22Rv1 (cell line): ENCODE data around the gene NBAS.

Experiments
- CTCF ChIP-seq: fragments of 450-650 bp; IDR thresholded peaks from 2 replicates; pipeline ENCODE4 v1.5.1; 2017; ENCODE audit warnings: mild to moderate bottlenecking
- ZFX ChIP-seq: fragments of 450-650 bp; IDR thresholded peaks from 2 replicates; pipeline ENCODE4 v1.6.1; 2017; ENCODE audit warnings: antibody characterized with exemption, borderline replicate concordance

- no peak for TF ChIP-seq CTCF
- no peak for TF ChIP-seq ZFX
Measured at GRCh38 chr2:15154297-15154696, 406.8 kb downstream of the NBAS start.
